H1 (cell line): ENCODE results near the gene JPH2. TPM values are rescaled to one million over a fixed set of nuclear protein-coding genes. Genes with fewer than 3 reads are reported as not detected.

Experiments used
- CTCF ChIA-PET: fragments of 300-600 bp; sonication (Branson Sonifier 250); formaldehyde crosslinking; loops from one replicate; lab custom pipeline; 2021; ENCODE audit not compliant: partially characterized antibody; lab: Charles Lee
- POLR2A ChIA-PET: fragments of 300-600 bp; sonication (Branson Sonifier 250); formaldehyde crosslinking; loops from one replicate; lab custom pipeline; 2021; ENCODE audit warnings: inconsistent platforms; ENCODE audit not compliant: partially characterized antibody; lab: Charles Lee
- DNase-seq, 2 experiments: peaks; one replicate each; pipeline versions ENCODE4 v3.0.0 to v3.0.0-alpha.2; 2010 to 2022; ENCODE audit warnings: low spot score in 2 of 2, low read depth in 1 of 2, mixed read lengths in 1 of 2
- FAIRE-seq: peaks from 2 replicates; lab custom pipeline; 2011; peaks lifted over from hg19 to GRCh38; lab: Jason Lieb, UNC
- H2AFZ ChIP-seq: 2 replicates; pipeline ENCODE4 v1.8.1; 2012; ENCODE audit warnings: low read length, inconsistent platforms
- H2AK5ac ChIP-seq: 2 replicates; pipeline ENCODE4 v1.6.1; 2013; ENCODE audit warnings: low read depth, low read length
- H2BK120ac ChIP-seq: replicated peaks from 2 replicates; pipeline ENCODE3; 2013; ENCODE audit warnings: low read depth, low read length, inconsistent platforms
- H2BK12ac ChIP-seq: 2 replicates; pipeline ENCODE4 v1.6.1; 2013; ENCODE audit warnings: low read depth, low read length
- H2BK15ac ChIP-seq: 2 replicates; pipeline ENCODE4 v1.6.1; 2013; ENCODE audit warnings: low read length
- H2BK20ac ChIP-seq: 2 replicates; pipeline ENCODE4 v1.6.1; 2013; ENCODE audit warnings: low read length
- H2BK5ac ChIP-seq: 2 replicates; pipeline ENCODE4 v1.6.1; 2013; ENCODE audit warnings: low read depth, low read length
- H3K14ac ChIP-seq: 2 replicates; pipeline ENCODE4 v1.6.1; 2013; ENCODE audit warnings: inconsistent platforms; ENCODE audit not compliant: insufficient read length
- H3K18ac ChIP-seq: 2 replicates; pipeline ENCODE4 v1.6.1; 2013; ENCODE audit warnings: low read length; ENCODE audit errors: extremely low read depth
- H3K23ac ChIP-seq: 2 replicates; pipeline ENCODE4 v1.6.1; 2013; ENCODE audit warnings: inconsistent platforms; ENCODE audit not compliant: insufficient read length
- H3K23me2 ChIP-seq: 2 replicates; pipeline ENCODE4 v1.6.1; 2013; ENCODE audit warnings: low read depth, low read length
- H3K27ac ChIP-seq: 2 replicates; pipeline ENCODE4 v1.6.1; 2011; ENCODE audit warnings: low read depth, low read length, inconsistent platforms
- H3K27me3 ChIP-seq, 4 experiments: replicated peaks in 1 of 4; 1 replicate in 1 of 4; 2 replicates in 3 of 4; pipeline versions ENCODE4 v1.6.1 to v1.8.1; 2011 to 2013; ENCODE audit warnings: low read length in 3 of 4, mild to moderate bottlenecking in 3 of 4, inconsistent platforms in 2 of 4, mixed read lengths in 2 of 4, moderate library complexity in 1 of 4; ENCODE audit not compliant: control insufficient read depth in 3 of 4, insufficient read depth in 3 of 4; ENCODE audit errors: extremely low read depth in 1 of 4
- H3K36me3 ChIP-seq, 4 experiments: 2 replicates each; pipeline versions ENCODE4 v1.6.1 to v1.8.1; 2011 to 2013; ENCODE audit warnings: mild to moderate bottlenecking in 4 of 4, low read length in 3 of 4, moderate library complexity in 2 of 4, control low read depth in 1 of 4, inconsistent platforms in 1 of 4; ENCODE audit not compliant: insufficient read depth in 4 of 4, control insufficient read depth in 2 of 4
- H3K4ac ChIP-seq: replicated peaks from 2 replicates; pipeline ENCODE3; 2013; ENCODE audit warnings: low read length, low read depth, mixed read lengths, inconsistent platforms; ENCODE audit not compliant: insufficient read length
- H3K4me1 ChIP-seq, 4 experiments: replicated peaks in 1 of 4; 1 replicate in 1 of 4; 2 replicates in 3 of 4; pipeline versions ENCODE4 v1.6.1 to v1.8.1; 2011 to 2013; ENCODE audit warnings: low read length in 3 of 4, inconsistent platforms in 2 of 4, mixed read lengths in 1 of 4; ENCODE audit not compliant: insufficient read depth in 4 of 4, control insufficient read depth in 3 of 4
- H3K4me2 ChIP-seq, 2 experiments: 2 replicates each; pipeline versions ENCODE4 v1.6.1 to v1.8.1; 2011 to 2013; ENCODE audit warnings: low read depth in 2 of 2, low read length in 2 of 2, control low read depth in 1 of 2, inconsistent platforms in 1 of 2, mild to moderate bottlenecking in 1 of 2; ENCODE audit not compliant: insufficient read depth in 1 of 2
- H3K4me3 ChIP-seq, 4 experiments: fragments of 200-600, 300-600 bp in 1 of 4; sonication (generic), shearing (Covaris generic), sonication (Bioruptor Twin) in 1 of 4; 2 replicates each; pipeline versions ENCODE4 v1.5.1 to v1.8.1; 2011 to 2016; ENCODE audit warnings: low read length in 4 of 4, low read depth in 3 of 4, control low read depth in 2 of 4, inconsistent platforms in 2 of 4, mild to moderate bottlenecking in 2 of 4, mixed read lengths in 1 of 4, moderate library complexity in 1 of 4; ENCODE audit not compliant: insufficient read depth in 2 of 4; ENCODE audit errors: extremely low read depth in 1 of 4
- H3K56ac ChIP-seq: replicated peaks from 2 replicates; pipeline ENCODE3; 2013; ENCODE audit warnings: low read depth, mild to moderate bottlenecking, mixed read lengths, low read length, inconsistent platforms; ENCODE audit not compliant: insufficient read length
- H3K79me1 ChIP-seq: 2 replicates; pipeline ENCODE4 v1.6.1; 2013; ENCODE audit warnings: low read depth, low read length, control low read depth
- H3K79me2 ChIP-seq, 2 experiments: 2 replicates each; pipeline versions ENCODE4 v1.6.1 to v1.8.1; 2012 to 2013; ENCODE audit warnings: low read length in 2 of 2, mild to moderate bottlenecking in 2 of 2, inconsistent platforms in 1 of 2; ENCODE audit not compliant: insufficient read depth in 2 of 2, control insufficient read depth in 1 of 2
- H3K9ac ChIP-seq, 4 experiments: replicated peaks in 1 of 4; 1 replicate in 1 of 4; 2 replicates in 3 of 4; pipeline versions ENCODE4 v1.6.1 to v1.8.1; 2011 to 2013; ENCODE audit warnings: low read depth in 3 of 4, low read length in 3 of 4, control low read depth in 2 of 4, mild to moderate bottlenecking in 2 of 4, moderate library complexity in 2 of 4, inconsistent platforms in 1 of 4; ENCODE audit errors: extremely low read depth in 1 of 4
- H3K9me3 ChIP-seq, 2 experiments: 2 replicates each; pipeline versions ENCODE4 v1.6.1 to v1.8.1; 2012 to 2013; ENCODE audit warnings: mild to moderate bottlenecking in 2 of 2, moderate library complexity in 2 of 2, control low read depth in 1 of 2, inconsistent platforms in 1 of 2, low read depth in 1 of 2, low read length in 1 of 2, mixed read lengths in 1 of 2; ENCODE audit not compliant: insufficient read depth in 2 of 2
- H4K20me1 ChIP-seq, 2 experiments: replicated peaks in 1 of 2; 2 replicates each; pipeline versions ENCODE3 to v1.8.1; 2011 to 2013; ENCODE audit warnings: inconsistent platforms in 2 of 2, low read length in 2 of 2, mild to moderate bottlenecking in 1 of 2; ENCODE audit not compliant: insufficient read depth in 2 of 2, control insufficient read depth in 1 of 2
- H4K5ac ChIP-seq: 2 replicates; pipeline ENCODE4 v1.6.1; 2013; ENCODE audit warnings: low read length, low read depth, mixed read lengths, inconsistent platforms; ENCODE audit not compliant: insufficient read length
- H4K8ac ChIP-seq: 2 replicates; pipeline ENCODE4 v1.8.0; 2013; ENCODE audit warnings: mild to moderate bottlenecking, moderate library complexity, low read length, inconsistent platforms; ENCODE audit not compliant: insufficient read depth; ENCODE audit errors: extremely low read depth
- H4K91ac ChIP-seq: replicated peaks from 2 replicates; pipeline ENCODE3; 2013; ENCODE audit warnings: low read length, mixed read lengths, inconsistent platforms; ENCODE audit not compliant: insufficient read length
- BRCA1 ChIP-seq: IDR thresholded peaks from 2 replicates; pipeline ENCODE4 v1.6.1; 2012; ENCODE audit warnings: low read depth, low read length, improper control_type of control experiment
- CTBP2 ChIP-seq: IDR thresholded peaks from 2 replicates; pipeline ENCODE4 v1.7.0; 2011; ENCODE audit warnings: borderline replicate concordance, mild to moderate bottlenecking, moderate library complexity, mixed read lengths, low read length; ENCODE audit not compliant: insufficient read depth, insufficient read length
- EZH2 ChIP-seq: fragments of 200-600 bp; sonication (generic); IDR thresholded peaks from 2 replicates; pipeline ENCODE4 v1.7.1; 2012; ENCODE audit warnings: low read depth, mild to moderate bottlenecking, moderate library complexity, low read length, inconsistent platforms; ENCODE audit not compliant: severe bottlenecking
- POLR2AphosphoS5 ChIP-seq: IDR thresholded peaks from 2 replicates; pipeline ENCODE4 v1.6.1; 2011; ENCODE audit warnings: low read depth, low read length
- SIN3A ChIP-seq, 2 experiments: IDR thresholded peaks in 1 of 2; conservative IDR thresholded peaks in 1 of 2; 2 replicates each; pipeline ENCODE4 v1.6.1; 2011 to 2012; ENCODE audit warnings: low read length in 2 of 2, improper control_type of control experiment in 1 of 2, low read depth in 1 of 2, mild to moderate bottlenecking in 1 of 2
- SP2 ChIP-seq: IDR thresholded peaks from 2 replicates; pipeline ENCODE4 v1.6.1; 2012; ENCODE audit warnings: mild to moderate bottlenecking, low read length, inconsistent platforms
- ZNF274 ChIP-seq: IDR thresholded peaks from 2 replicates; pipeline ENCODE4 v1.7.0; 2012; ENCODE audit warnings: low read length, borderline replicate concordance; ENCODE audit errors: extremely low read depth
- WGBS, 2 experiments: shearing (Covaris generic) in 1 of 2; methylation state at CpG; one replicate each; pipeline versions ENCODE4 v1.1.6 to v1.1.7; 2013 to 2015; ENCODE audit warnings: low lambda C conversion rate in 2 of 2, mixed read lengths in 2 of 2, inconsistent platforms in 1 of 2, low coverage in 1 of 2, missing lambda C conversion rate in 1 of 2; ENCODE audit not compliant: insufficient replicate concordance in 2 of 2, insufficient coverage in 1 of 2, insufficient read length in 1 of 2; ENCODE audit errors: extremely low coverage in 1 of 2, missing lambda C conversion rate in 1 of 2; 5-methylcytosine and 5-hydroxymethylcytosine counted together
- polyA plus RNA-seq, 7 experiments: library from polyadenylated mRNA; depleted of rRNA in 3 of 7; stranded (reverse) in 5 of 7; unstranded in 2 of 7; fragments of >200 nt in 5 of 7; fragments of 200-250 nt in 2 of 7; gene quantifications; 1 replicate in 5 of 7; 2 replicates in 1 of 7; 4 replicates in 1 of 7; pipeline versions ENCODE4 v1.2.1 to v1.2.3, GENCODE V29; 2011 to 2013; ENCODE audit warnings: missing spikeins in 2 of 7, mixed read lengths in 2 of 7
- total RNA-seq: library from RNA; stranded (reverse); fragmentation: NEBNext Ultra II Directional; extraction: Animal tissue kit (Norgen Biotek cat#: 25700); gene quantifications from 2 replicates; pipeline ENCODE4 v1.2.1, GENCODE V29; 2021

The JPH2 gene
- total and polyA plus RNA-seq, 2 of the 8 experiments (the other 6 are each of a cell fraction or from before 2014, with no cell fraction given), result 0.59 to 1.3 TPM

DNA sequence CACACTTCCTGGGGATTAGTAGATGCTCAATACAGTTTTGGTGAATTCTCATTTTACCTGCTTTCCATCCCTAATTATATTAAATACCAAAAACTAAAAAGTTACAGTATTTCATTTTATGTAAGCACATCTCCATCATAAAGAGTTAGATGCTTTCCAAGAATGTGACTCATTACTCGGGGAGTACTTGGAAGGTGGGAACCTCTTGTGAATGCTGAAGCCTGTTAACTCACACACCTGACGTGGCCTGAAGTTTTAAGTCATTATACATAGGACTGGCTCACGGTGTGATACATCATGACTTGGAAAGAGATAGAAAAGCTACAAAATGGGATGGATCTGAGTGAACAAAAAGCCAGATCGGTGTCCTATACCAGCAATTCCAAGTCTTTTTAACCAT lies 25.8 kb upstream of the JPH2 start:
- Histone ChIP-seq H3K4me1 (peaks cover 1 to 6% (median 5%) of the 10 kb centered on the region in 4 experiments), H3K36me3 (no peaks in the 10 kb centered on the region), H3K9ac (no peak overlapping the region), H4K91ac (no peak overlapping the region), H3K56ac (no peak overlapping the region), H4K5ac (no peak overlapping the region), H3K9me3 (no peaks in the 10 kb centered on the region), H3K27ac (no peak overlapping the region), H4K8ac (no peak overlapping the region), H2BK120ac (no peak overlapping the region), H3K4me3 (no peak overlapping the region), H3K79me1 (peaks cover 5% of the 10 kb centered on the region), H2BK20ac (no peak overlapping the region), H3K27me3 (no peaks in the 10 kb centered on the region), H3K18ac (no peak overlapping the region), H2BK15ac (no peak overlapping the region), H3K4ac (no peak overlapping the region), H3K79me2 (peaks cover 11 to 30% of the 10 kb centered on the region in 2 experiments), H3K23me2 (peaks cover 8% of the 10 kb centered on the region), H4K20me1 (peaks cover 4 to 6% of the 10 kb centered on the region in 2 experiments), H2AK5ac (no peak overlapping the region), H3K23ac (no peak overlapping the region), H2AFZ (no peak overlapping the region), H2BK5ac (no peak overlapping the region), H2BK12ac (no peak overlapping the region), H3K4me2 (no peak overlapping the region), H3K14ac (no peak overlapping the region)
- DNase-seq, result peak in 1 of 2 experiments; percentile 0
- ChIA-PET POLR2A (no interaction called here), CTCF (interaction anchor here (0.8 to 11.2 kb wide), 9 partner anchors 8 to 249 kb away, joined by 3 to 153 read pairs (median 4); partner anchors contain the start of gene FITM2)
- FAIRE-seq, result no peak
- 89% methylated on average over 4 of the region's 4 CpGs; no CpG with 5 or more reads in 1 of the 2 experiments for WGBS, 2 experiments
- TF ChIP-seq SIN3A (conservative IDR thresholded peaks at IDR 0.05 in 1 of 2, IDR thresholded peaks at IDR 0.05 in 1 of 2; ENCODE audit: low read depth in 1 of 2, low read length in 2 of 2) (no peak), POLR2AphosphoS5 (no peak), BRCA1 (no peak), SP2 (no peak), ZNF274 (no peak), EZH2 (no peak), CTBP2 (no peak)
- TF ChIP-seq, all 59 proteins: peak for 0
